Stomach (tissue), 4 donors: ENCODE results near the gene LAMC2.

ENCODE experiments used
- CTCF ChIP-seq, 7 experiments: fragments of 450-650 bp in 4 of 7; fragments of 200-600 bp in 3 of 7; sonication (generic) in 3 of 7; IDR thresholded peaks; one replicate each; pipeline ENCODE4 v1.5.1; 2016 to 2019; ENCODE audit warnings: antibody characterized with exemption in 7 of 7, control low read depth in 2 of 7, mild to moderate bottlenecking in 1 of 7
- EP300 ChIP-seq: sonication (generic); formaldehyde crosslinking; IDR thresholded peaks from one replicate; pipeline ENCODE4 v1.6.1; 2017; ENCODE audit warnings: antibody characterized with exemption
- POLR2A ChIP-seq, 4 donors: fragments of 450-650 bp; IDR thresholded peaks; one replicate each; pipeline ENCODE4 v1.6.1; 2016; ENCODE audit warnings: antibody characterized with exemption in 4 of 4, control low read depth in 2 of 4, mild to moderate bottlenecking in 1 of 4, moderate library complexity in 1 of 4
- POLR2AphosphoS5 ChIP-seq, 3 donors: sonication (generic); formaldehyde crosslinking; IDR thresholded peaks; one replicate each; pipeline ENCODE4 v1.6.1; 2016; ENCODE audit warnings: antibody characterized with exemption in 3 of 3

DNA sequence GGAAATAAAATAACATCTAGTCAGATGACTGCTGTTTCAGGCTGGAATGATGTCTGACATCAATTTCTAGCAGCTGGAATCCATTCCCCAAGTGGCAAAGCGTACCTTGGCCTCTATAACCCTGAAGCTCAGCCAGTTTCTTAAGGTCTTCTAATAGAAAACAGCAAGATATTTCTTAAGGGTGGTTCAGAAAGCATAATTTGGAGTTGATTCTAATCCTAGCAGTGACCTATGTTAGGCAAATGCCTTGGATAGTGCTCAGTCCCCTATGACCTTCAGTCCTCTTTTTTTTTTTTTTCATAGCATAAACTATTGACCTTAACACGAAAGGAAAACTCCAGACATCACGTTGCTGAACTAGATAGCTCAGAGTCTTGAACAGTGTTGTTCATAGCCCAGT lies 56.5 kb downstream of the LAMC2 start:
- TF ChIP-seq CTCF (IDR thresholded peaks at IDR 0.05) (no peak), POLR2A (IDR thresholded peaks at IDR 0.05) (no peak), POLR2AphosphoS5 (IDR thresholded peaks at IDR 0.05) (no peak), EP300 (no peak)
